Activated CD4-positive, alpha-beta T cell treated with anti-CD3 and anti-CD28 coated beads for 36 hours (primary cell): Measurements from ENCODE around the gene IARS1. TPM values are rescaled to one million over a fixed set of nuclear protein-coding genes. Genes with fewer than 3 reads are reported as not detected.

Experiments used
- ATAC-seq: fragments of 200-7000 bp; cut with Tn5 transposase; one replicate; pipeline ENCODE4 v1.10.0; 2021; ENCODE audit warnings: mild to moderate bottlenecking, moderate library complexity
- CTCF ChIA-PET: fragments of 350-600 bp; sonication (Branson Sonifier 250); formaldehyde crosslinking; loops from one replicate; lab custom pipeline; 2021; ENCODE audit warnings: antibody characterized with exemption; lab: Charles Lee
- POLR2A ChIA-PET: fragments of 350-600 bp; sonication (Branson Sonifier 250); formaldehyde crosslinking; loops from one replicate; lab custom pipeline; 2021; ENCODE audit warnings: antibody characterized with exemption, inconsistent platforms; lab: Charles Lee
- DNase-seq: peaks from one replicate; pipeline ENCODE4 v3.0.0-alpha.2; 2020
- H3K27ac Mint-ChIP-seq: one replicate; pipeline ENCODE4 v1.8.0; 2021; ENCODE audit warnings: mixed read lengths
- H3K27me3 Mint-ChIP-seq: one replicate; pipeline ENCODE4 v1.8.0; 2021; ENCODE audit warnings: mixed read lengths
- H3K36me3 Mint-ChIP-seq: one replicate; pipeline ENCODE4 v1.8.0; 2021; ENCODE audit warnings: low read depth, mixed read lengths
- H3K4me1 Mint-ChIP-seq: one replicate; pipeline ENCODE4 v1.8.0; 2021; ENCODE audit warnings: mixed read lengths
- H3K4me3 Mint-ChIP-seq: one replicate; pipeline ENCODE4 v1.8.0; 2021; ENCODE audit warnings: mild to moderate bottlenecking, moderate library complexity, mixed read lengths
- H3K9me3 Mint-ChIP-seq: one replicate; pipeline ENCODE4 v1.8.0; 2021; ENCODE audit warnings: low read depth, mixed read lengths
- intact Hi-C, 2 experiments: fragments of 100-400 bp; cut with DNase I in 1 of 2; cut with micrococcal nuclease in 1 of 2; formaldehyde crosslinking; loops; one replicate each; pipeline versions ENCODE4 v1.14.2 to v1.15.1; 2022 to 2024; cut with DNase I, micrococcal nuclease
- microRNA-seq: library from miRNA; unstranded; fragments of <30 nt; microRNA quantifications from one replicate; pipeline ENCODE4 v1.2.0, GENCODE V29; 2021; ENCODE audit warnings: borderline replicate concordance
- total RNA-seq, 2 experiments: library from RNA; stranded (reverse); gene quantifications; one replicate each; pipeline ENCODE4 v1.2.3, GENCODE V29; 2021

IARS1 gene
- total RNA-seq, 2 experiments from 2014 or later, result 261 to 286 TPM

- H3K4me3 Mint-ChIP-seq, result no peak overlapping the region
- peaks cover 6% of the 10 kb centered on the region for H3K4me1 Mint-ChIP-seq
- H3K27me3 Mint-ChIP-seq, result no peaks in the 10 kb centered on the region
- no peak for DNase-seq
- H3K36me3 Mint-ChIP-seq, result peaks cover 78% of the 10 kb centered on the region
- no peak for ATAC-seq
- POLR2A ChIA-PET, result no interaction called here
- CTCF ChIA-PET, result no interaction called here
- H3K27ac Mint-ChIP-seq, result no peak overlapping the region
- no peaks in the 10 kb centered on the region for H3K9me3 Mint-ChIP-seq
- intact Hi-C loops, result loop anchor here (5.0 to 10.0 kb wide), 2 partner anchors 40 to 112 kb away; no protein-coding TSS in a partner anchor
Measured at GRCh38 chr9:92247296-92247695, 46.2 kb downstream of the IARS1 start.

GRCh38 chr9:92245005-92245797 lies 48.3 kb downstream of the IARS1 start:
- ChIA-PET POLR2A (no interaction called here), CTCF (interaction anchor here (1.3 kb wide), 1 partner anchor 105 kb away, joined by 4 read pairs; no protein-coding TSS in a partner anchor)
- ATAC-seq, result peak; percentile 49

More at GRCh38 chr9:92245005-92245797, 48.3 kb downstream of the IARS1 start:
- Mint-ChIP-seq H3K27me3 (no peaks in the 10 kb centered on the region), H3K9me3 (no peaks in the 10 kb centered on the region), H3K27ac (peak overlapping the region; percentile 34), H3K36me3 (peaks cover 83% of the 10 kb centered on the region), H3K4me3 (no peak overlapping the region), H3K4me1 (peaks cover 6% of the 10 kb centered on the region)
- intact Hi-C loops, result loop anchor here (5.0 to 10.0 kb wide), 2 partner anchors 42 to 110 kb away; no protein-coding TSS in a partner anchor
- DNase-seq, result no peak

Small RNAs within 50 kb of the gene (microRNA-seq; reads per million reads assigned to microRNA genes)
- 19.0 reads per million, percentile 43 among the genes with 10 or more reads in this experiment for gene MIR3651

Other genes starting within 250 kb of the IARS1 start
- 10 to 100 TPM; 45.9 to 46.6 TPM for gene SPTLC1, start 178.3 kb downstream of the IARS1 start, total RNA-seq
- 10 to 100 TPM; 57.7 to 80.2 TPM for gene NOL8, start 31.7 kb upstream of the IARS1 start, total RNA-seq
- gene CENPP, start 32.3 kb upstream of the IARS1 start, total RNA-seq, result 10 to 100 TPM; 22.8 to 32.3 TPM
- gene OGN, start 110.9 kb upstream of the IARS1 start, total RNA-seq, result not detected
- gene OMD, start 130.8 kb upstream of the IARS1 start, total RNA-seq, result not detected
- not detected for gene ASPN, start 188.8 kb upstream of the IARS1 start, total RNA-seq
- gene ECM2, start 242.3 kb upstream of the IARS1 start, total RNA-seq, result not detected